HG03280 (cell line): ENCODE data around the gene NEU4.
"Not testable (repeated sequence)": the region's sequence is repeated elsewhere in the genome, so short reads cannot be mapped to it uniquely, and the experiment has no call there.

Experiments used
- ATAC-seq: cut with Tn5 transposase; IDR thresholded peaks from one replicate; pipeline ENCODE4 v1.9.1; 2021; ENCODE audit warnings: mild to moderate bottlenecking, moderate library complexity; ENCODE audit not compliant: unreplicated experiment

NEU4 gene, protein sequence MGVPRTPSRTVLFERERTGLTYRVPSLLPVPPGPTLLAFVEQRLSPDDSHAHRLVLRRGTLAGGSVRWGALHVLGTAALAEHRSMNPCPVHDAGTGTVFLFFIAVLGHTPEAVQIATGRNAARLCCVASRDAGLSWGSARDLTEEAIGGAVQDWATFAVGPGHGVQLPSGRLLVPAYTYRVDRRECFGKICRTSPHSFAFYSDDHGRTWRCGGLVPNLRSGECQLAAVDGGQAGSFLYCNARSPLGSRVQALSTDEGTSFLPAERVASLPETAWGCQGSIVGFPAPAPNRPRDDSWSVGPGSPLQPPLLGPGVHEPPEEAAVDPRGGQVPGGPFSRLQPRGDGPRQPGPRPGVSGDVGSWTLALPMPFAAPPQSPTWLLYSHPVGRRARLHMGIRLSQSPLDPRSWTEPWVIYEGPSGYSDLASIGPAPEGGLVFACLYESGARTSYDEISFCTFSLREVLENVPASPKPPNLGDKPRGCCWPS

DNA sequence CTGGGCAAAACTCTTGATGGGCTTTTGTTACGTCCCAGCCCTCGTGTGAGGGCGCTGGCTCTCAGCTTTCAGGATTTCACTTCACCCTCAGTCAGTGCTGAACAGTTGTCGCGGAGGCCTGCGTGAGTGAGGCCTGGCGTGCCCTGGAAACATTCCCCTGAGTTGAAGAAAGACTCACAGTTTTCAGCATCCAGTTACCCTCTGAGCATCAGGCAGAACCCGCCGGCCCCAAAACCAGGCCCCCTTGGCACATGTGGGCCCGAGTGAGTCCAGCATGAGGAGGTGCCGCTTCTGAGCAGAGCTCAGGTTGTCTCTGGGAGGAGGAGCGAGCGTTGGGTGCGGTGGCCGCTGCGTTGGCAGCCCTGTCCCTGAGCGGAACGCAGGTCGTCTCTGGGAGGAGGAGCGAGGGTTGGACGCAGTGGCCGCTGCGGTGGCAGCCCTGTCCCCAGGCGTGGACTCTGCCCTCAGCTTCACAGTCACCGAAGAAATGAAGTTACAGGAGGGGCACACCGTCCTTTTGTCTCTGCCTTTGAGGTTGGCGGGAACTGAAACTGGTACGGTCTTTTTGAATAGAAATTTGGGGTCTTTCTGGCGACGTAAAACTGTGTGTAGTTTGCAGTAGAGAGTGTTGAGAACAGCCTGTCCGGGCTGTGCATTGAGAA, at the start of gene NEU4:
Gene NEU4, plus strand, starts transcription at position 473 of the 662 bp plus-strand sequence. CDS start 5,292 bp downstream, outside the sequence.
- ATAC-seq: no peak

DNA sequence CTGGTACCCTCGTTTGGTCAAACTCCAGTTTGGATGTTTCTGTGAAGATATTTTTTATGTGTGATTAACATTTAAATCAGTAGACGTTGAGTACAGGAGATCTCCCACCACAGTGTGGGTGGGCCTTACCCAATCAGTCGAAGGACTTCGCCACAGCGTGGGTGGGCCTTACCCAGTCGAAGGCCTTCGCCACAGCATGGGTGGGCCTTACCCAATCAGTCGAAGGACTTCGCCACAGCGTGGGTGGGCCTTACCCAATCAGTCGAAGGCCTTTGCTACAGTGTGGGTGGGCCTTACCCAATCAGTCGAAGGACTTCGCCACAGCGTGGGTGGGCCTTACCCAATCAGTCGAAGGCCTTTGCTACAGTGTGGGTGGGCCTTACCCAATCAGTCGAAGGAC, 49.1 kb upstream of the NEU4 start:
- ATAC-seq: not testable (repeated sequence)

DNA sequence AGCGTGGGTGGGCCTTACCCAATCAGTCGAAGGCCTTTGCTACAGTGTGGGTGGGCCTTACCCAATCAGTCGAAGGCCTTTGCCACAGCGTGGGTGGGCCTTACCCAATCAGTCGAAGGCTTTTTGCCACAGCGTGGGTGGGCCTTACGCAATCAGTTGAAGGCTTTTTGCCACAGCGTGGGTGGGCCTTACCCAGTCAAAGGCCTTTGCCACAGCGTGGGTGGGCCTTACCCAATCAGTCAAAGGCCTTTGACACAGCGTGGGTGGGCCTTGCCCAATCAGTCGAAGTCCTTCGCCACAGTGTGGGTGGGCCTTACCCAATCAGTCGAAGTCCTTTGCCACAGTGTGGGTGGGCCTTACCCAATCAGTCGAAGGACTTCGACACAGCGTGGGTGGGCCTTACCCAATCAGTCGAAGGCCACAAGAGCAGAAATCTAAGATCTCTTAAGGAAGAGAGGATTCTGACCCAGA, 48.7 kb upstream of the NEU4 start:
- no peak for ATAC-seq

DNA sequence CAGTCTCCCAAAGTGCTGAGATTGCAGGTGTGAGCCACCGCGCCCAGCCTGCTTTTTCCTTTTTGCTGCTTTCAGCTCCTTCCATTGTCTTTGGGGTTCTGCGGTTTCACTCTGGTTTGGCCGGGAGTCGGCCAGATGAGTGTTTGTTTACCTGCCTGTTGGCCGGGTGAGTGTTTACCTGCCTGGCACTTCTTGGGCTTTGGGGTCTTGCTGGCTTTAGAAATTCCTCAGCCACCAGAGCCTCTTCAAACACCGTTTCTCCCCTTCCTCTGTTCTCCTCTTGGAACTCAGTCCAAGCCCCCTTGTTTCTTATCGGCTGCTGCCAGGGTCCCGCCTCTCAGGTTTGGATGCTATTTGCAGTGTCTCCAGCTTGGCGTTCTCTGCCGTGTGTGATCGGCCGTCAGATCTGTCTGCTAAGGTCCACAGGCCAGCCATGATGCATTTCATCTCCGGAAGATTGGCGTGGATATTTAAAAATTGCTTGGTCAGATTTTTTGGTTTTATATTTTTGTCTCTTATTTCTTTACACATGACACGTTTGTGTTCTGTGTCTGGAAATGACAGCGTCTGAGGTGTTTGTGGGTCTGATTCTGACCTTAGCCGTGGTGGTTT, 46.6 kb upstream of the NEU4 start:
- no peak for ATAC-seq

DNA sequence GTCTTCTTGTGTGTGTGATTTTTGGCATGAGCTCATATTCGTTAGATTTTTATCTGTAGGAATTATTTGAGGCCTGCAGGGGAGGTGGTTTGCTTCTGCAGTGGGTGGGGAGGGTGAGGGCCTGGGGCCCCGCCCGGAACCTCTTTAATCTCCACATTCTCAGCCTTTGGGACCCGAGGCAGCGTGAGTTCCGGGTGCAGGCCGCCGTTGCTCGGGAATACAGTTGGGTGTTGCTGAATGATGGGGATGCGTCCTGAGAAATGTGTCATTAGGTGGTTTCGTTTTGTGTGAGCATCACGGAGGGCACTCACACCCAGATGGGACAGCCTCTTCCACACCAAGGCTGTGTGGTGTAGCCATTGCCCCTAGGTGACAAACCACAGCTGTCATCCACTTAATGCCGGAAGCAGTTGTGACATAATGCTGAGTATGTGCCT, 46.0 kb upstream of the NEU4 start:
- ATAC-seq: no peak

DNA sequence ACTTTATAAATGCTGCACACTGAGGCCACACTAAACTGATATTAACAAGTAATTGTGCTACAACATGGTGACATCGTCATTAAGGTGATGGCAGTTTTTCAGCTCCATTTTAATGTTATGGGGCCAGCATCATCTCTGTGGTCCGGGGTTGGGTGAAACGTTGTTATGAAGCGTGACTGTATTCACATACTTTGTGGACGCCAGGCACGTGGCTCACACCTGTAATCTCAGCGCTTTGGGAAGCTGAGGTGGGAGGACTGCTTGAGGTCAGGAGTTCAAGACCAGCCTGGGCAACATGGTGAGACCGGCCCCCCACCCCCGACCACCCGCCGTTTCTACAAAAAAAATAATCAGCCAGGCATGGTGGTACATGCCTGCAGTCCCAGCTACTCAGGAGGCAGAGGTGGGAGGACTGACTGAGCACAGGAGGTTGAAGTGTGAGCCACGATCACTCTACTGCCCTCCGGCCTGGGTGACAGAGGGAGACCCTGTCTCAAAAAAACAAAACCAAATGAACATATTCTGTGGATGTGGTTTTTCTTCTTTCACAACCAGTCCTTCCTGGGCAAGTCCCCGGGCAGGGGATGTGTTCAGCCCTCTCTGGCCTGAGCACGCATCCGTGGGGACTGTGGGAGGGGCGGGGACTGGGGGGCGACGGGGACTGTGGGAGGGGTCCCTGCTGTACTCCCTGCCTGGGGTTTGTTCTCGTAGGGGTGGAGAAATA, 45.3 kb upstream of the NEU4 start:
- no peak for ATAC-seq

DNA sequence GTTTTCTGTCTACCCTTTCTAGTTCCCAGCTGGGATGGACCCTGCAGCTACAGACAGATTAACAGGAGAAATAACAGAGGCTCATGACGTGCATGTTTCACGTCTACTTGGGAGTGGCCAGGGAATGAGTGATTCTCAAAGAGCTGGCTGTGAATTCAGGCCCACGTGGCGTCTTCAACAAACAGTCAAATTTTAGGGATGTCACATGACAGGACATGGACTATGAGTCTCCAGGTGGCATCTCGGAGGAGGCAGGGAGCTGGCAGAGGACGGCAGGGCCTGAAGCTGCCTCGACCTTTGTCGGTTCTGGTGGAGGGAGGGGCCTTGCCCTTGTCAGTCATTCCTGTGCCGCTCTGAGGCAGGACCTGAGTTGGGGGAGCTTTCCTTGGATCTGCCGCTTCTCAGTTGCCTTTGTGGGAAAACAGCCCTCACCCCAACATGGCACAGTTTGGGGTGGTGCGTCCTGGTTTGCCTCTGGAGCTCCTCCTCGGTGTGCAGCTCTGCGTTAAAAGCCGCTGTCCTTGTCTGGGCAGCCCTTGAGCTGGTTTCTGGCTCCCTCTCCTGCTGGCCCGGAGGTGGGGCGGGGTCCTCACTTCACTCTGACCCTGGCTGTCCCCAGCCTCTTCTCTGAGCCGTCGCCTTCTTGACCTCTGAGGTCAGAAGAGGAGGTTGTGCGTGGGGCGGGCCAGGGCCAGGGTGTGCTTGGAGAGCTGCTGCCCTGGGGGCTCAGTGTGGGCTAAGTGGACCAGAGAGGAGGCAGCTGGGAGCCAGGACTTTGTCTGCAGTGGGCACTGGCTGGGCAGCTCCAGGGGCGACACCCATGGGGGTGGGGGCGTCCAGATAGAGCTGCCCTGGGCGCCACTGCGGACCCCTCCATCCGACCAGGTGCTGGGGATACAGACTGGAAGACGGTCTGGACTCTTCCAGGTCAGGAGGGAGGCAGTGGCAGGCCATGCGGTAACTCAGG, 44.4 kb upstream of the NEU4 start:
- no peak for ATAC-seq

DNA sequence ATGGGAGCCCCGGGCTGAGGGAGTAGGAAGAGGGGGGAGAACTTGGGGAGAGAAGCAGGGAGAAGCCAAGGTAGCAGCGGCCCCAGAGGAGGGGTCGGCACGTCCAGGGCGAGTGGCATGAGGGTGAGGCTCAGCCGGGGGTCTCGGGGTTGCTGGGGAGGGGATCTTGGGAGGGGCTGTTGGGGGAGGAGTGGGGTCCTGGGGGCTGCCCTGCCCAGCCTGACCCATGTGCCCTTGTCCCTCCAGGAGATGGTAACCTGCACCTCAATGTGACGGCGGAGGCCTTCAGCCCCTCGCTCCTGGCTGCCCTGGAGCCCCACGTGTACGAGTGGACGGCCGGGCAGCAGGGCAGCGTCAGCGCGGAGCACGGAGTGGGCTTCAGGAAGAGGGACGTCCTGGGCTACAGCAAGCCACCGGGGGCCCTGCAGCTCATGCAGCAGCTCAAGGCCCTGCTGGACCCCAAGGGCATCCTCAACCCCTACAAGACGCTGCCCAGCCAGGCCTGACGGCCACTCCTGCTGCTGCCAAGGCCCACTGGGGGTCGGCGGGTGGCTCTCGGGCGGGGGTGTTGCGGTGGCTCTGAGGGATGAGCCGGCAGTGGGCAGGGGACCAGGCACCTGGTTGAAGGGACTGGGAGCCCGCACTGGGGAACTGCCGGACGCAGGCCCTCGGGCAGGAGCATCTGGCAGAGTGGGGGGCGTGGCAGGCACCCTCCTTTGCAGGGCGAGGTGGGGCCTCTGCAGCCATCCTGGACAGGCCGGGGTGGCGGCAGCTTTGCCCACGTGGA, 41.3 kb upstream of the NEU4 start:
- no peak for ATAC-seq

DNA sequence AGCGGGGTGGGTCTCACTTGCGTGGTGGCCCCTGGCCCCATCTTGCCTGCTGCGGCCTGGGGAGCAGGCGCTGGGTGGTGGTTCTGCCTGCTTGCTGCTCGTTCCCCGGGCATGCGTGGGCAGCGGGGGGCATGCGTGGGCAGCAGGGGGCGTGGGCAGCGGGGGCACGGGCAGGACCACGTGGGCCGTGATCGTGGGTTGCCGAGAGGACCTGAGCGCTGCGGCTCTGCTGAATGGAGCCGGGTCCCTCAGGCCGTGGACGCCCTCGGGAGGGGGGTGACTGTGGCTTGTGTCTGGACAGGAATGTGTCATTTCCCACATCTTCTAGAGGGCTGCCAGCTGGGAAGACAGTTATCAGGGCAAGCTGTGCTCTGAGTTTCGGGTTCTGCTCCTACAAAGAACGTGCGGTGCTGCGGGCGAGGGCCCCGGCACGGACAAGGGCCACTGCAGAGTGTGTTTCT, 40.7 kb upstream of the NEU4 start:
- no peak for ATAC-seq

DNA sequence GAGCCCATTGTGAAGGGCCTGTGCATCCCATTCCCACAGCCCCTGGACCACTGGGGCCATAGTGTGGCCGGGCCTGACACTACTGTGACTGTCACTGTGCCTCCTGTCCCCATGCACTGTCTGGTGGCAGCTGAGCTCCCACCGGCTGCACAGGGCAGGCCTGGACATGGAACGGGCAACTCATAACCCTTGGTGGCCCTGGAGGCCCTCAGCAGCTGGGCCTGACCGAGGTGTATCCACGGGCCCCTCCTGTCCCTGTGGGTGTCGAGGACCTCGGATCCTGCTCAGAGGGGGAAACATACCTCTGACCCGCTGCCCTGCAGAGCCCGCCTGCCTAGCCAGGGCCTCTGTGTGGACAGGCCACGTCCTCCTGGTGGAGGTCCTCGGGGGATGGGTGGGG, 40.1 kb upstream of the NEU4 start:
- ATAC-seq: no peak

DNA sequence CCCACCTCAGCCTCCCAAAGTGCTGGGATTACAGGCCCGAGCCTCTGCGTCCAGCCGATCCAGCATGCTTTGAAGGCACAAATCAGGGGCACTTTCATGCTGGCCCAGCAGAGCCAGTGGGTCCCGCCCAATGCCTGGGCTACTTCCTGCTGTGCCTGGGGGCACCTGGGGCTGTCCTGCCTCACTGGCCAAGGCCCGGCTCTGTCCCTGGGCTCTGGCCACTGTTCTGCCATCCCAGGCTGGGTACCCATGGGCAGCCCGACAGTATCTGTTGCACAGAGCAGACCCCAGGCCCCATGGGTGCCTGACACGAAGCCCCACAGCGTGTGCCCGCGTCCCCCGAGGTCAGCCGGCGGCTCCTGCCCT, 39.2 kb upstream of the NEU4 start:
- no peak for ATAC-seq

DNA sequence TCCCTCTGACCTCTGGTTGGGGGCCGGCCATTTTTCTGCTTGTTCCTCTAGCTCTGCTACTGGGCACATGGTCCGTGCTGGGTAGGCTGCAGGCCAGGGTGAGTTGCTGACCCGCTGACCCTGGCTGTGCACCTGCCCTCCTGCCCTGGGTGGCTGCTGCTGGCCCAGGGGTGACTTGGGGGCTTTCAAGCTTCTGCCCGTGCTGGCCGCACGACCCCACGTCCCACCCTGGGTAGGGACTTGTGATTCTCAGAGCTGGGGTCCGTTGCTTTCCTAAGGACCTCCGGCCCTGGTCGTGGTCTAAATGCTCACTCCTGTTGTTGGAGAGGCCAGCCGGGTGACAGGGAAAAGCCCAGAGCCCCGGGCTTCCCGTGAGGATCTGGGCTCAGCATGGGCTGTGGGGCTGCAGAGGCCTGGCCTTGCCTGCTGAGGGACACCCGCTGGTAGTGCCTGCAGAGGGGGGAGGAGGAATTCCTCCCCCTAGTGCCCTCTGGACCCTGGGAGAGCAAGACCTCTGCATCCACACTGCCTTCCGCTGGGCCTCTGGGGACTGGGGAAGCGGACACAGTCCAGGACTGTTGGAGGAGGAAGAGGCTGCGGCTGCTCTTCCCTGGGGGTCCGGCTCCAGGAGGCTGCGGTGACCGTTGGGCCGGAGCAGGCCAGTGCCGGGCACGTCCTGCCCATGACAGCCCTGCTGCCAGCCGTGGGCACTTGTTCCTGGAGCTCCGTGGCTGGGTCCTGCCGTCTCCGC, 38.6 kb upstream of the NEU4 start:
- ATAC-seq: no peak

DNA sequence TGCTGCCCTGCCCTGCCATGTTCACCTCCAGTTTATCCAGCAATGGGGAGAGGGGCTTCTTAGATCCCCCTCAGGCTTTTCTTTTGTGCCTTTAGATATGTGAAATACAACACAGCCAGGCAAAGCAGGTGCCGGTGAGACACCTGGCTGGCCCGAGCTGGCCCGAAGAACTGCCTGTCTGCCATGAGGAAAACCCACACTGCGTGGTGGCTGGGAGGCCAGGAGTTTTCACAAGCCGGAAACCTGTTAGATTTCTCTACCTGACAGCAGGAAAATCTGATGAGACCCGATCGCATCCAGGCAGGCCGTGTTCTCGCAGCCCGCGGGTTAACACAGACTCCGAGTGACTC, 38.1 kb upstream of the NEU4 start:
- ATAC-seq: no peak

DNA sequence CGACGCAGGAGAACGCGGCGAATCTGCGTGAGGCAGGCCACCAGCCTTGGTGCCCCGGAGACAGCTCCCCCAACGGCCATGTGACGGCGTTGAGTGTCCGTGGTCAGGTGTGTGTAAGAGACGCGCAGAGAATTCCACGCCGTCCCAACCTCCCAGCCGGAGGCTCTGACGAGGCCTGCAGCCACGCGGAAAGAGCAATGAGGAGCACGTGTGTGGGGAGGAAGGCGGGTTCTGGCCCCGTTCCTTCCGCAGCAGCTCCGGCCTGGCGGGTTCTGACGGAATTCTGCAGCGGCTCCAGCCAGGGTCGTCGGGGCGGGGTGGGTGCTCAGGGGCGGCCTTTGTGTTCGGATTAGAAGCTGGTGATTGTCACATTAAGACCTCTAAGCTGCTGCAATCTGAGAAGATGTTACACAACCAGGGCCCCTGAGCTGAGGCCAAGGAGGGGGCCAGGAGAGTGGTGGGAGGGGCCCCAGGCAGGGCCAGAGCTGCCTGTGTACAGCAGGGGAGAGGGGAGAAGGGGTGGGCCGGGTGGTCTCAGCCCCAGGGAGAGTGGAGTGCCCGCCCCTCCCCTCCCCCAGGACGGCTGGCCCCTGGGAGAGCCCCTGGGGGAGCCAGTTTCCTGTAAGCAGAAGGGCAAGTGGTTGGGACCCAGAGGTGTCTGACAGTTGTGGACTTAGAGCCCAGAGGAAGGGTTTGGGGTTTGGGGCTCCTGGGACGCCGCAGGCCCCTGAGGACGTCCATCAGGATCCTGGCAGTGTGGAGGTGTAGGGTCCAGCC, 37.5 kb upstream of the NEU4 start:
- ATAC-seq: no peak

DNA sequence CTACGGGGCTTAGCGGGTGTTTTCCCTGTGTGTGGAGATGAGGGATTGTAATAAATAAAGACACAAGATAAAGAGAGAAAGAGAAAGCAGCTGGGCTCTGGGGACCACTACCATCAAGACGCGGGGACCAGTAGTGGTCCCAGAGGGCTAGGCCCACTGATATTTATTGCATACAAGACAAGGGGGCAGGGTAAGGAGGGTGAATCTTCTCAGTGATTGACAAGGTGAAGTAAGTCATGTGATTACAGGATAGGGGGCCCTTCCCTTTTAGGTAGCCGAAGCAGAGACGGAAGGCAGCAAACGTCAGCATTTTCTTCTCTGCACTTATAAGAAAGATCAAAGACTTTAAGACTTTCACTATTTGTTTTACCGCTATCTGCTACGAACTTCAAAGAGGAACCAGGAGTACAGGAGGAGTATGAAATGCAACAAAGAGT, 36.9 kb upstream of the NEU4 start:
- ATAC-seq: no peak

DNA sequence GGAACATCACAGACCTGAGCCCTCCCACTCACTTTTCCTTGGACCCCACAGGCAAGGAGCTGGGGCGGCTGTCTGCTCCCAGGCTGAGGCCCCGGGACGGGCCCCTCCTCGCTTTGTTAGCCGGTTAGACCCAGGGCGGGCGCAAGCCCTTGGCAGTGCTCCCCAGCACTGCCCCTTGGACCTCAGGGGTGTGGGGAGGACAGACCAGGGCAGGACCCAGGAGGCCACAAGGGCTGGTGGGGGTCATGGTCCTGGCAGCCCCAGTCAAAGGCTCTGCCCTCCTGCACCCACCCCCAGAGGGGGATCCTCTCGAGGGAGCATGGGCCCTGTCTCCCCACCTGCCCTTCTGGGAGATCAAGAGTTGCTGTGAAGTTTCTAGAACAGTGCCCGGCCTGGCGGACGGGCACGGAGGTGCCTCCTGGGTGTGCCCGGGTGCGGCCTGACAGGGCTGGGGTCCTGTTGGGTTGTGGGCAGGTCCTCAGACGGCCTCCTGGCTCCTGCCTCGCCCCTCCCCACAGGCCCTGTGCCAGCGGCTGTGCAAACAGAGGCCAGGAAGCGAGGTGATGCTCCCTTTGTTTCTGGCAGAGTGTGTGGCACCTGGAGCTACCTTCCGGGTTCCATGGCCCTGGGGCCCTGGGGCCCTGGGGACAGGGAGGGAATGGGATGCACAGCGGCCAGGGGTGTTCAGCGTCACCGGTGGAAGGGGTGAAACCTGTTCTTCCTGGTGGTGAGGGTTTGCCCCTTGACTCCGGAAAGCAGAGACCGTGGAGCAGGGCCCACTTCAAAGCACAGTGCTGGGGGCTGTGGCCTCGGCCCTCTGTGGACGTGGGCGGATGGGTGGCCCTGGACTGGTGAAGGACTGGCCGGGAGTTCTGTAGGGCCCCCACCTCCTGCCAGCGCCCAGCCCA, 35.2 kb upstream of the NEU4 start:
- ATAC-seq: no peak
